ELR (cell line): ENCODE results near the gene GALNT16.
"Not testable (repeated sequence)": the region's sequence is repeated elsewhere in the genome, so short reads cannot be mapped to it uniquely, and the experiment has no call there.

Source experiments
- DNase-seq: peaks from one replicate; pipeline ENCODE4 v3.0.0-alpha.2; 2015; ENCODE audit warnings: low read depth

The GALNT16 gene

GRCh38 chr14:69285661-69286255, 25.8 kb downstream of the GALNT16 start:
- DNase-seq, result no peak

- DNase-seq, result peak; percentile 35
Observed at GRCh38 chr14:69287098-69288010, 27.4 kb downstream of the GALNT16 start.

- DNase-seq, result peak; percentile 49
Observed at GRCh38 chr14:69288011-69288771, 28.2 kb downstream of the GALNT16 start.

GRCh38 chr14:69288956-69289705, 29.2 kb downstream of the GALNT16 start:
- no peak for DNase-seq

- no peak for DNase-seq
Observed at GRCh38 chr14:69289811-69290520, 30.0 kb downstream of the GALNT16 start.

- not testable (repeated sequence) for DNase-seq
Observed at GRCh38 chr14:69290881-69291280, 30.9 kb downstream of the GALNT16 start.

- DNase-seq, result no peak
Observed at GRCh38 chr14:69291396-69291795, 31.4 kb downstream of the GALNT16 start.

GRCh38 chr14:69291891-69292561, 32.1 kb downstream of the GALNT16 start:
- peak; percentile 33 for DNase-seq

- DNase-seq, result no peak
Observed at GRCh38 chr14:69298131-69299071, 38.4 kb downstream of the GALNT16 start.

- DNase-seq, result peak; percentile 10
Observed at GRCh38 chr14:69299286-69300035, 39.5 kb downstream of the GALNT16 start.

- DNase-seq, result no peak
Observed at GRCh38 chr14:69300601-69301221, 40.8 kb downstream of the GALNT16 start.

GRCh38 chr14:69303086-69303485, 43.1 kb downstream of the GALNT16 start:
- no peak for DNase-seq

- DNase-seq, result no peak
Observed at GRCh38 chr14:69312608-69313007, 52.6 kb downstream of the GALNT16 start.

GRCh38 chr14:69313176-69313575, 53.2 kb downstream of the GALNT16 start:
- no peak for DNase-seq

GRCh38 chr14:69314327-69314726, 54.4 kb downstream of the GALNT16 start:
- no peak for DNase-seq

- DNase-seq, result no peak
Observed at GRCh38 chr14:69315301-69315700, 55.3 kb downstream of the GALNT16 start.

- no peak for DNase-seq
Observed at GRCh38 chr14:69316449-69317101, 56.6 kb downstream of the GALNT16 start.
